GF-D8 (cell line): ENCODE data around the gene AATK.

Experiments
- DNase-seq: peaks from one replicate; lab custom pipeline; 2025; lab: John Stamatoyannopoulos, UW

The AATK gene

GRCh38 chr17:81071761-81072741, 94.0 kb downstream of the AATK start:
- no peak for DNase-seq

DNA sequence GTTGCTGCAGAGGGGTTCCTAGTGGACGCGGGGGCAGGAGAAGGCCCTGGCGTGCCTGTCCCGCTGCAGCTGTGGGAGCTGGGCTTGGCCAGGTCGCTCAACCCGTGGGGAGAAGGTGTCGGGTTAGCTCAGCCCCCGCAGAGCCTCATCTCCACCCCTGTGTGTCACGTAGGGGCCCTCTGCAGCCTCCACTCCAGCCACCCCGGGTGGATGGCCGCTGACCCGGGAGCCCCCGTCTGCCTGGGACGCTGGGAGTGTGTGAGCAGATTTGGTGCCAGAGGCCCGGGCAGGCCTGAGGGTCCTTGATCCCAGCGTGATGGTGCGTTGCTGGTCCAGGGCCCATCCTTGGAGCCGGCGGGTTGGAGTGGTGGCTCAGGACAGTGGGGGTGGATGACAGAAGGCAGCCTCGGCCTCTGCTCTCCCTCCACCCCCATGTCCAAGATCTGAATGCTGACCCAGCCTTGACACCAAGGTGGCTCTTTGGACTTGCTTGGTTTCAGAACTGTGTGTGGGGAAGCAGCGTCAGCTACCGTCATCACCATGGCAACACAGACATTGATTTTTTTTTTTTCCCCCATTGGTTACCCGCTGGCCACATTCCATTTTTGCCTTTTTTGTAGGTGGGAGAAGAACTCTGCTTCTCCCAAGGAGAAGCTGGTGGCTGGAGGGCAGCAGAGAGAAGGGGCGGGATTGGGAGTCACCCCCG, 95.3 kb downstream of the AATK start:
- DNase-seq = no peak

DNA sequence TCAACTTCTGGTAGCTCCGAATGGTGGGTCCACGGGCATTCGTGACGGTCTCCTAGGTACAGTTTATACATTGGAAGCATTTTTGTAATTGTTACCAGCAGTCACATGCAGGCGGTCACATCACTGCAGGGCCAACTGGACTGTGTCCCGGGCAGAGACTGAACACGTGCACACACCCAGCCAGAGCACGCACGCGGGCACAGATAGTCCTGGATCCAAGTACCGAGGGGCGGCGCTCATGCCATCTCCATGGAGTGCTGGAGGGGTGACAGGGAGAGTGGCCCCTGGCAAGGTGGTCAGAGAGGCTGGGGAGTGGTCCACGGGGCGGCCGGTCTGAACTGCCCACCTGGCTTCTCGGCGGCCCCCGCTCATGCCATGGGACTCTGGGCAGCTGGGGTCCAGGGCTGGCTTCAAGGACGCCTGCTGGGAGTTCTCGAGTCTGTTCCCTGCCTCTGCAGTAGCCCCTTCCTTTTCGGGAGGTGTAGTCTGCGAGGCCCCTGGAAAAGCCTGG, 96.8 kb downstream of the AATK start:
- no peak for DNase-seq

- DNase-seq = no peak
These were observed 97.4 kb downstream of the AATK start for GRCh38 chr17:81068411-81069134.

GRCh38 chr17:81067391-81067811, 98.6 kb downstream of the AATK start:
- no peak for DNase-seq
